ENCODE results near the gene NSG1. TPM values are rescaled to one million over a fixed set of nuclear protein-coding genes. Genes with fewer than 3 reads are reported as not detected.

The NSG1 gene
- total RNA-seq, 1 donor from 2014 or later, result 24.5 TPM

- Mint-ChIP-seq H3K4me1 (peaks cover 33% of the 10 kb centered on the region), H3K27me3 (ENCODE audit: low read depth) (no peaks in the 10 kb centered on the region), H3K27ac (ENCODE audit: unreplicated experiment) (no peak overlapping the region), H3K9me3 (no peaks in the 10 kb centered on the region), H3K36me3 (ENCODE audit: low read depth) (peaks cover 9% of the 10 kb centered on the region), H3K4me3 (no peak overlapping the region)
- no peak for TF ChIP-seq CTCF (conservative IDR thresholded peaks at IDR 0.05)
- no peak for DNase-seq (ENCODE audit: low read depth, low spot score)
Observed at GRCh38 chr4:4422856-4423499, 36.1 kb downstream of the NSG1 start.

DNA sequence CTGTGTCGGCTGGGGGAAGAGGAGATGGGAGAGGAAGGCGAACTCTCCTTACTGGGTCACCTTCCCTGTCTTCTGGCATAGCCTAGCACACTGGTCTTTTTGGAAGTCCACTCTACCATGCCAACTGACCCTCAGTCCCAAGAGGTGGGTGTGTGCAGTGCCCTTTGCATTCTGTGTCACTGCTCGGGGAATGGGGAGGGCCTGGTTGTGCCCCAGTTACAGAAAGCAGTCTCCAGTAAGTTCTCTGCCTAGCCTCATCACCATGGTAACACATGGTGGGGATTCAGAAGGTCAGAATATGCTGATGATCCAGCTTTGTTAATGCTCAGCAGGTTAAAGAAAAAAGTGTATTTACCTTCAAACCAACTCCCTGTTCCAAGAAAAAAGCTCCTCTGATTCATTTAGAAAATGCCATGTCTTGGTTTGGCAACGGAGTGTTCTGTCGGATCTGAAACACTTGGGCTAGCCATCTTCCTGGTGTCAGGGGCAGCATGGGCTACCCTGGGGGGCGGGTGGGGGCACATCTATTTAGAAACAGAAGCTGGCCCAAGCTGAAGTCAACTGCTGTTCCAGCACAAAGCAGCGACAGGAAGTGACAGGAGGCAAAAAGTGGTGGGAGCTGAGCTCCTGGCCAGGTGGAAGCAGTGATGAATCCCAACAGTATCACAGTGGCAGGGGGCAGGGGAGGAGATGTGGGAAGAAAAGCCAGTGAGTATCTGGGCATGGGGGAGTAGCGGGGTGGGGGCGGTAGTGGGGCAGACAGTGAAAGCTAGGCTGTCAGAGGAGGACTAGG lies 37.0 kb downstream of the NSG1 start:
- no peak for DNase-seq (ENCODE audit: low read depth, low spot score)
- Mint-ChIP-seq H3K27me3 (ENCODE audit: low read depth) (no peaks in the 10 kb centered on the region), H3K4me3 (no peak overlapping the region), H3K9me3 (no peaks in the 10 kb centered on the region), H3K27ac (ENCODE audit: unreplicated experiment) (no peak overlapping the region), H3K4me1 (peaks cover 37% of the 10 kb centered on the region), H3K36me3 (ENCODE audit: low read depth) (peaks cover 9% of the 10 kb centered on the region)
- no peak for TF ChIP-seq CTCF (conservative IDR thresholded peaks at IDR 0.05)

DNA sequence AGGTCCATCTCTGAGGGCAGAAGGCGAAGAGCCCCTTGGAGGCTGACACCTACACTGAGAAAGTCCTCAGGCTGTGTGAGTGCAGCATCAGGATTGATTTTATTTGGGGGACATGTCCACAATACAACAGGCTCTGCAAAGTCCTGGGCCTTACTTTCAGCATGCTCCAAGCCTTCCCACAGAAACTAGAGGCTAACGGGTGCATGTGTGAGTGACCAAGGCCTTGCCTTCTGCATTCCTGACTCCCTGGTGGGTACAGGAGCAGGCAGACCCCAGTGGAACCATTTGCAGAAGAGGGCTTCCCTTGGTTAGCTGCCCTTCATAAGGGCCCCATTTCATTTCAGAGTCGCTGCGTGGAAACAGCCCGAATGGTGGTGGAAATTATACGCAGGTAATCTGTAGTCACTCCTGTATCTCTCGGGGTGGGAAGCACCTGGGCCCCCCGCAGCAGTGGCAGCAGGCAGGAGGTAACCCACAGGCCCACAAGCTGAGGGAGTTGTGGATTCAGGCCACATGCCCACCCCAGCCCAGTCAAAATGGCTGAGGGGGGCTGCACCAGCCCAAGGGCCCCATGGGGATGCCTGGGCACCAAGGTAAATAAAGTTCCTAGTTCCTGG lies 37.7 kb downstream of the NSG1 start:
- H3K4me1 Mint-ChIP-seq, result peaks cover 36% of the 10 kb centered on the region
- TF ChIP-seq CTCF (conservative IDR thresholded peaks at IDR 0.05), result no peak
- H3K27me3 Mint-ChIP-seq (ENCODE audit: low read depth), result no peaks in the 10 kb centered on the region
- peaks cover 9% of the 10 kb centered on the region for H3K36me3 Mint-ChIP-seq (ENCODE audit: low read depth)
- H3K9me3 Mint-ChIP-seq, result no peaks in the 10 kb centered on the region
- no peak overlapping the region for H3K4me3 Mint-ChIP-seq
- DNase-seq (ENCODE audit: low read depth, low spot score), result no peak
- H3K27ac Mint-ChIP-seq (ENCODE audit: unreplicated experiment), result no peak overlapping the region

- TF ChIP-seq CTCF (conservative IDR thresholded peaks at IDR 0.05), result no peak
- H3K9me3 Mint-ChIP-seq, result no peaks in the 10 kb centered on the region
- no peak for DNase-seq (ENCODE audit: low read depth, low spot score)
- H3K4me1 Mint-ChIP-seq, result peaks cover 32% of the 10 kb centered on the region
- no peaks in the 10 kb centered on the region for H3K27me3 Mint-ChIP-seq (ENCODE audit: low read depth)
- peaks cover 6% of the 10 kb centered on the region for H3K36me3 Mint-ChIP-seq (ENCODE audit: low read depth)
- no peak overlapping the region for H3K27ac Mint-ChIP-seq (ENCODE audit: unreplicated experiment)
- H3K4me3 Mint-ChIP-seq, result no peak overlapping the region
Observed at GRCh38 chr4:4425119-4425690, 38.3 kb downstream of the NSG1 start.

DNA sequence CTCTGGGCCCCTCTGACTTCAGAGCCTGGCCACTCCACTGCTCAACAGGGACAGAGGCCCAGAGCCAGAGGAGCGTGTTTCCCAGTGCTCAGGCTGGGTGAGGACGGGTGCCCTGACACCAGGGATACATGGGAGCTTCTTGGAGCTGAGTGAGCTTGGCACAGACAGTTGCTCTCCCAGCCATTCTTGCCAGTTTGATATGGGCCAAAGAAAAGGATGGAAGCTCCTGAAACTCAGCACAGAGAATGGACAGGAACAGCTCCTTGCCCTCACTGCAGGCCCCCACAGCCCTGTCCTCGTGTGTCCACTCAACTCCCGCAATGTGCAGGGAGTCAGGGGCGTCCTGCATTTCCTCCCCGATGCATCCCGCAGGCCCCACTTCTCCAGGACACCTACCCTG lies 38.8 kb downstream of the NSG1 start:
- H3K27me3 Mint-ChIP-seq (ENCODE audit: low read depth), result no peaks in the 10 kb centered on the region
- H3K27ac Mint-ChIP-seq (ENCODE audit: unreplicated experiment), result no peak overlapping the region
- no peak for DNase-seq (ENCODE audit: low read depth, low spot score)
- TF ChIP-seq CTCF (conservative IDR thresholded peaks at IDR 0.05), result no peak
- peaks cover 35% of the 10 kb centered on the region for H3K4me1 Mint-ChIP-seq
- no peaks in the 10 kb centered on the region for H3K9me3 Mint-ChIP-seq
- no peak overlapping the region for H3K4me3 Mint-ChIP-seq
- H3K36me3 Mint-ChIP-seq (ENCODE audit: low read depth), result peaks cover 6% of the 10 kb centered on the region
